Measurements from ENCODE around the gene FBXL7.

- TF ChIP-seq POLR2AphosphoS5 (IDR thresholded peaks at IDR 0.05) (no peak), CTCF (IDR thresholded peaks at IDR 0.05 in 8 of 11, conservative IDR thresholded peaks at IDR 0.05 in 3 of 11) (no peak), POLR2A (IDR thresholded peaks at IDR 0.05) (no peak)
Measured at GRCh38 chr5:15858326-15858725, 358.3 kb downstream of the FBXL7 start.

Data from spleen (tissue), 7 donors.